HUES6 (cell line): ENCODE data around the gene VRK1.

Source experiments
- H3K27ac ChIP-seq: 2 replicates; pipeline ENCODE4 v1.7.0; 2013; ENCODE audit warnings: low read depth, mild to moderate bottlenecking, low read length, inconsistent platforms
- H3K27me3 ChIP-seq: 2 replicates; pipeline ENCODE4 v1.6.1; 2013; ENCODE audit warnings: low read length; ENCODE audit not compliant: control insufficient read depth, insufficient read depth
- H3K36me3 ChIP-seq: 2 replicates; pipeline ENCODE4 v1.6.1; 2013; ENCODE audit warnings: low read length; ENCODE audit not compliant: control insufficient read depth, insufficient read depth
- H3K4me1 ChIP-seq: 2 replicates; pipeline ENCODE4 v1.6.1; 2013; ENCODE audit warnings: low read length; ENCODE audit not compliant: control insufficient read depth, insufficient read depth
- H3K4me3 ChIP-seq: 2 replicates; pipeline ENCODE4 v1.5.1; 2013; ENCODE audit warnings: low read depth, low read length
- H3K9ac ChIP-seq: one replicate; pipeline ENCODE4 v1.6.1; 2013; ENCODE audit warnings: mild to moderate bottlenecking, low read length
- H3K9me3 ChIP-seq: 2 replicates; pipeline ENCODE4 v1.6.1; 2013; ENCODE audit warnings: low read depth, low read length; ENCODE audit not compliant: control insufficient read depth, insufficient read depth

VRK1 gene

GRCh38 chr14:96824283-96824682 lies 27.1 kb downstream of the VRK1 start:
- Histone ChIP-seq H3K4me1 (peaks cover 9% of the 10 kb centered on the region), H3K4me3 (no peak overlapping the region), H3K27me3 (no peaks in the 10 kb centered on the region), H3K9me3 (no peaks in the 10 kb centered on the region), H3K27ac (no peak overlapping the region), H3K9ac (no peak overlapping the region), H3K36me3 (no peaks in the 10 kb centered on the region)

DNA sequence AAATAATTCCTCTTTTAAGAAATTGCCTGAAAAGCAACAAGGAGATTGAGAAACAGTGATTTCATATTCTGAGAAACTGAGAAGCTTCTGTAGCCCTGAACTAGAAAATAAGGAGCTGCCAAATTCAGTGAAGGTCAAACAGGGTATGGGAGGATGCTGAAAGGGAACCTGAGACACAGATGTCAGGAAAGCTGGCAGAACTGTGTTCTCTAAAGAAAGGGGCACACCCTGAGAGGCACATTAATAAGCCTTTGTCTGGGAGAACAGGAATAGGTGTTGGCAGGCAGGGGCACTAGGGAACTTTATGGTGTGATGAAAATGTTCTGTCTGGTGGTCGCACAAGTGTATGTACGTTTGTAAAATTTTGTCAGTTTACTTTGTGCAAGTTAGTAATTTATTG lies 29.6 kb downstream of the VRK1 start:
- Histone ChIP-seq H3K9ac (no peak overlapping the region), H3K4me1 (peaks cover 9% of the 10 kb centered on the region), H3K4me3 (no peak overlapping the region), H3K27me3 (no peaks in the 10 kb centered on the region), H3K27ac (no peak overlapping the region), H3K36me3 (no peaks in the 10 kb centered on the region), H3K9me3 (peaks cover 4% of the 10 kb centered on the region; the same call in 1 of the 2 replicates)

GRCh38 chr14:96827290-96827689 lies 30.1 kb downstream of the VRK1 start:
- peaks cover 4% of the 10 kb centered on the region; the same call in 1 of the 2 replicates for H3K9me3 ChIP-seq

GRCh38 chr14:96829791-96830190 lies 32.6 kb downstream of the VRK1 start:
- Histone ChIP-seq H3K4me1 (peaks cover 9% of the 10 kb centered on the region), H3K27ac (no peak overlapping the region), H3K27me3 (no peaks in the 10 kb centered on the region), H3K9me3 (peaks cover 4% of the 10 kb centered on the region; the same call in 1 of the 2 replicates), H3K9ac (no peak overlapping the region), H3K36me3 (peaks cover 12% of the 10 kb centered on the region; the same call in 1 of the 2 replicates), H3K4me3 (no peak overlapping the region)

More at GRCh38 chr14:96827290-96827689, 30.1 kb downstream of the VRK1 start:
- Histone ChIP-seq H3K4me3 (no peak overlapping the region), H3K4me1 (peaks cover 9% of the 10 kb centered on the region), H3K9ac (no peak overlapping the region), H3K36me3 (no peaks in the 10 kb centered on the region), H3K27me3 (no peaks in the 10 kb centered on the region), H3K27ac (no peak overlapping the region)

- Histone ChIP-seq H3K4me1 (peaks cover 9% of the 10 kb centered on the region), H3K9me3 (peaks cover 4% of the 10 kb centered on the region; the same call in 1 of the 2 replicates), H3K4me3 (no peak overlapping the region), H3K27ac (no peak overlapping the region), H3K36me3 (peaks cover 16% of the 10 kb centered on the region), H3K9ac (no peak overlapping the region), H3K27me3 (no peaks in the 10 kb centered on the region)
Observed at GRCh38 chr14:96830946-96831345, 33.8 kb downstream of the VRK1 start.

GRCh38 chr14:96832351-96832750 lies 35.2 kb downstream of the VRK1 start:
- no peaks in the 10 kb centered on the region for H3K27me3 ChIP-seq
- peaks cover 4% of the 10 kb centered on the region; the same call in 1 of the 2 replicates for H3K9me3 ChIP-seq
- peaks cover 27% of the 10 kb centered on the region for H3K36me3 ChIP-seq
- H3K4me3 ChIP-seq: no peak overlapping the region
- H3K9ac ChIP-seq: no peak overlapping the region
- H3K4me1 ChIP-seq: peaks cover 1% of the 10 kb centered on the region
- H3K27ac ChIP-seq: no peak overlapping the region

DNA sequence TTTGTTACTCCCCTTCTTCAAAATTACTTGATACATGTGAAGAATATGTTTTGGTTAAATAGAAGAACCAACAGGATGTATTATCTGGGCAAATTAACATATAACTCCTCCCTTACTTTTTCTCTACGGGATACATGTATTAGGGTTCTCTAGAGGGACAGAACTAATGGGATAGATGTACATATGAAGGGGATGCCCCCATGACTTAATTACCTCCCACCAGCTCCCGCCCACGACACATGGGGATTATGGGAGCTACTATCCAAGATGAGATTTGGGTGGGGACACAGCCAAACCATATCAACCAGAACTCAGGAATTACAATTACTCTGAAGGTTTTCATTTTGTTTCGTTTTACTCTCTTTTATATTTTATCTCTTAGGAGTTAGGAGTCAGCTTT lies 41.3 kb downstream of the VRK1 start:
- no peaks in the 10 kb centered on the region for H3K4me1 ChIP-seq
- H3K36me3 ChIP-seq: peaks cover 40% of the 10 kb centered on the region
- H3K27ac ChIP-seq: no peak overlapping the region
- no peaks in the 10 kb centered on the region for H3K9me3 ChIP-seq
- H3K27me3 ChIP-seq: no peaks in the 10 kb centered on the region
- H3K4me3 ChIP-seq: no peak overlapping the region
- no peak overlapping the region for H3K9ac ChIP-seq

- Histone ChIP-seq H3K27ac (no peak overlapping the region), H3K4me1 (no peaks in the 10 kb centered on the region), H3K9ac (no peak overlapping the region), H3K36me3 (peaks cover 32% of the 10 kb centered on the region), H3K4me3 (no peak overlapping the region), H3K27me3 (no peaks in the 10 kb centered on the region), H3K9me3 (no peaks in the 10 kb centered on the region)
Observed at GRCh38 chr14:96839251-96839650, 42.1 kb downstream of the VRK1 start.

GRCh38 chr14:96843137-96843536 lies 46.0 kb downstream of the VRK1 start:
- no peaks in the 10 kb centered on the region for H3K4me1 ChIP-seq
- no peaks in the 10 kb centered on the region for H3K27me3 ChIP-seq
- H3K27ac ChIP-seq: no peak overlapping the region
- no peak overlapping the region for H3K9ac ChIP-seq
- H3K9me3 ChIP-seq: no peaks in the 10 kb centered on the region
- no peak overlapping the region for H3K4me3 ChIP-seq
- H3K36me3 ChIP-seq: peaks cover 39% of the 10 kb centered on the region

- Histone ChIP-seq H3K36me3 (peaks cover 53% of the 10 kb centered on the region), H3K27ac (no peak overlapping the region), H3K9me3 (no peaks in the 10 kb centered on the region), H3K4me3 (no peak overlapping the region), H3K27me3 (no peaks in the 10 kb centered on the region), H3K9ac (no peak overlapping the region), H3K4me1 (no peaks in the 10 kb centered on the region)
Observed at GRCh38 chr14:96844857-96845570, 47.8 kb downstream of the VRK1 start.

- no peak overlapping the region for H3K4me3 ChIP-seq
- no peak overlapping the region for H3K9ac ChIP-seq
- H3K27ac ChIP-seq: no peak overlapping the region
- no peaks in the 10 kb centered on the region for H3K4me1 ChIP-seq
- no peaks in the 10 kb centered on the region for H3K9me3 ChIP-seq
- peaks cover 47% of the 10 kb centered on the region for H3K36me3 ChIP-seq
- no peaks in the 10 kb centered on the region for H3K27me3 ChIP-seq
Observed at GRCh38 chr14:96847451-96847850, 50.3 kb downstream of the VRK1 start.
